CD4-positive, alpha-beta T cell treated with Interleukin-2 at 100 ng/mL for 4 hours (primary cell): ENCODE data around the gene FPGS.
A peak's percentile ranks its signal among the peaks of the same experiment; 100 is the strongest.
"Not testable (repeated sequence)": the region's sequence is repeated elsewhere in the genome, so short reads cannot be mapped to it uniquely, and the experiment has no call there.

Experiments used
- DNase-seq: peaks from one replicate; pipeline ENCODE4 v3.0.0-alpha.2; 2020; ENCODE audit warnings: low spot score

Gene FPGS, protein sequence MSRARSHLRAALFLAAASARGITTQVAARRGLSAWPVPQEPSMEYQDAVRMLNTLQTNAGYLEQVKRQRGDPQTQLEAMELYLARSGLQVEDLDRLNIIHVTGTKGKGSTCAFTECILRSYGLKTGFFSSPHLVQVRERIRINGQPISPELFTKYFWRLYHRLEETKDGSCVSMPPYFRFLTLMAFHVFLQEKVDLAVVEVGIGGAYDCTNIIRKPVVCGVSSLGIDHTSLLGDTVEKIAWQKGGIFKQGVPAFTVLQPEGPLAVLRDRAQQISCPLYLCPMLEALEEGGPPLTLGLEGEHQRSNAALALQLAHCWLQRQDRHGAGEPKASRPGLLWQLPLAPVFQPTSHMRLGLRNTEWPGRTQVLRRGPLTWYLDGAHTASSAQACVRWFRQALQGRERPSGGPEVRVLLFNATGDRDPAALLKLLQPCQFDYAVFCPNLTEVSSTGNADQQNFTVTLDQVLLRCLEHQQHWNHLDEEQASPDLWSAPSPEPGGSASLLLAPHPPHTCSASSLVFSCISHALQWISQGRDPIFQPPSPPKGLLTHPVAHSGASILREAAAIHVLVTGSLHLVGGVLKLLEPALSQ

DNA sequence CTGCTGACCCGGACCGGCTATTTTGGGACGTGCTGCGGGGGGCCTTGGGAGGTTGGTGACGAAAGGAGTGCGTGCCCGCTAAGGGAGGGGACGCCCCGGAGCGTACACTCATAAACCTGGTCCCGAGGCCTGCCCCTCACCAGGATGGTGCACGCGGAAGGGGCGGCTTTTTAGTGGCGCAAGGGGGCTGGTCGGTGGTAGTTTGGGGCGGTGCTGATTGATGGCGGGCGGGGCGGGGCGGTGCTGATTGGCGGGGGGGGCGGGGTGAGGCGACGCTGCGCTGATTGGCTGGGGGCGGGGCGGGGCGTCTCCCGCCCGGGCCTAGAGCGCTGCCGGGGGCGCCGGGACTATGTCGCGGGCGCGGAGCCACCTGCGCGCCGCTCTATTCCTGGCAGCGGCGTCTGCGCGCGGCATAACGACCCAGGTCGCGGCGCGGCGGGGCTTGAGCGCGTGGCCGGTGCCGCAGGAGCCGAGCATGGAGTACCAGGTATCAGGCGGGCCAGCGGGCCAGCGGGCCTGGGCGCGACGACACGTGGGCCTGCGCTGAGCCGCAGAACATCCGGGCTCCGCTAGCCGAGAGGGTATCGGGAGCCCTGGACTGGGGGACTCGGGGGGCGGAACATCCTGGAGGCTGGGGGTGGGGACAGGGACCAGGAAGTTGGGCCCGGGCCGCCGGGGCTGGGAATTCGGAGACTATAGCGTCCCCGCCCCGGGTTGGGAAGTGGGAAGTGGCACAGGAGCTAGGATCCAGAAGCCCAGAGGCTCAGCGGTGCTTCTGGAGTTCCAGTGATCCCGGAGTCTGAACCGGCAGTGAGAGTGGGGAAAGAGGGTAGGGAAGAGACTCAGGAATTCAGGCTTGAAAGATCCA lies at the start of gene FPGS:
FPGS (plus strand) TSS at position 307 of the 868 bp plus-strand sequence; CDS start at position 350, 43 bp downstream.
- peak; percentile 81 for DNase-seq

DNA sequence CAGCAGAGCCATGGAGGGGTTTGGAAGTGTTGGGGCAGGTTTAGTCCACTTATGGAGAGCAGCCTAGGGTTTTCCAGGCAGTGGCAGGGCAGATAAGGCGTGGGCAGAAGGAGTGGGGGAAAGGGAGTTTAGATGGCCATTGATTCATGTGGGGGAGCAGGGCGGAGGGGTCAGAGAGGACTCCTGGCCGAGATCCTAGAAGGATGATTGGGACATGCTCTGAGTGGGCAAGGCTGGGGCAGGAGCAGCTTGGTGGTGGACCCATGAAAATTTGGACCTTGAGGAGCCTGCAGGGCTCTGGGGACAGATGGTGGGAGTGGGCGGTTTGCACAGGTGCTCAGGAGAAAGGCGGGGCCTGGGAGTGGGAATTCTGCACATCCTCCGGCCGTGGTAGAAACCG lies 49.5 kb upstream of the FPGS start:
- no peak for DNase-seq

DNA sequence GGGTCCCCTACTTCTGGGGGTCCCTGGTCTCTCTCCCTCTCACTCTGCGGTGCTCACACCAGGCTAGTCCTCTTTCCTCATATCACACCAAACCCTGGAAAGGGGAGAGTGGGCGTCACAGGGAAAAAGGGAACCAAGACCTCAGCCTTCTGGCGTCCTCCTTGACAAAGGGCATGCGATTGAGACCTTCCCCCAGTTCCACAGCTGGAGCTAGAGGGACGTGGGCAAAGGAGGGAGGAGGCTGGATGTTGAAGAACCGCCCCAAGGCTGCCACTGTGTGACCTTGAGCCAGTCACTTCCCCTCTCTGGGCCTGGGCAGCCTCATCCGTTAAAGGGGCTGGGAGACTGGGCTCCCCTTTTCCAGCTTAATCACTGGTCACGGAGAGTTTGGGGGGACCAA lies 49.1 kb upstream of the FPGS start:
- DNase-seq: no peak

DNA sequence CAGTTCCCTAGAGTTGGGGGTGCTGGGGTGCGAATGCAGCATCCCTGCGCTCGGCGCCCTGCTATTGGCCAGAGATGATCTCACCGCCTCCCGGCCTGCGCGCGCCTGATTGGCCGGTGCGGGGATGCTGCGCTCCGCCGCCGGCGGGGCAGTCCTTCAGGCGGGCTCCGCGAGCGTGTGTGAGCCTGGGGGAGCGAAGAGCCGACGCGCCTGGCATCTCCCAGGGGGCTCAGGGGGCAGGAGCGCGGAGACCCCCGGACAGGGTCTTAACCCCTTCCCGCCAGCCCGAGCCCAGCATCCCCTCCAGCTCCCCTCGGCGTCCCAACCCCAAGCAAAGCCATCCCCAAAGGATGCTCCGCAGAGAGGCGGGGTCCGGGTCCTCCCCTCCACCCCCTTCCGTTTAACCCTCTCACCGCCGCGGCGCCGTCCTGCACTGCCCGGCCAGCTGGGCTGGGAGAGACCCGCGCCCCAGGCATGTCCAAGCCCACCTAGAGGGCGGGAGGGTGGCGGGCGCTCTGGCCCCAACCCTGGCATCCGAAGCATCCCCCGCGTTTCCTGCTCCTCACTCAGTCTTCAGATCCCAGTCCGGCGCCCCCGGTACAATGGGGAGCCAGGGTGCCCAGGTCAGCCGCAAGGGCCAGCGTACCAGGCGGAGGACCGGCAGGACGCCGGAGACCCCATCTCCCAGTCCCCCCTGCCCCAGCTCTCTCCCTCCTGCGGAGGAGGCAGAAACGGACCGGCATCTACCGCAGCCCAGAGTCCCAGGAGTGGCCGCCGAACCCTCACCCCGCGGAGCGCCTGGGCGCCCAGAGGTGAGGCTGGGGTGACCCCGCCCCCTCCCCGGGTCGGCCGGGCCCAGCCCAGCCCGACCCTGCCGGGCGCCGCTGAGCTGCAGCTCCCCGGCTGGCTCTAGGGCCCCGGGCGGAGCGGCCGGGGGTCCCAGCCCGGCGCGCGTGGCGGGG lies 48.3 kb upstream of the FPGS start:
- no peak for DNase-seq

DNA sequence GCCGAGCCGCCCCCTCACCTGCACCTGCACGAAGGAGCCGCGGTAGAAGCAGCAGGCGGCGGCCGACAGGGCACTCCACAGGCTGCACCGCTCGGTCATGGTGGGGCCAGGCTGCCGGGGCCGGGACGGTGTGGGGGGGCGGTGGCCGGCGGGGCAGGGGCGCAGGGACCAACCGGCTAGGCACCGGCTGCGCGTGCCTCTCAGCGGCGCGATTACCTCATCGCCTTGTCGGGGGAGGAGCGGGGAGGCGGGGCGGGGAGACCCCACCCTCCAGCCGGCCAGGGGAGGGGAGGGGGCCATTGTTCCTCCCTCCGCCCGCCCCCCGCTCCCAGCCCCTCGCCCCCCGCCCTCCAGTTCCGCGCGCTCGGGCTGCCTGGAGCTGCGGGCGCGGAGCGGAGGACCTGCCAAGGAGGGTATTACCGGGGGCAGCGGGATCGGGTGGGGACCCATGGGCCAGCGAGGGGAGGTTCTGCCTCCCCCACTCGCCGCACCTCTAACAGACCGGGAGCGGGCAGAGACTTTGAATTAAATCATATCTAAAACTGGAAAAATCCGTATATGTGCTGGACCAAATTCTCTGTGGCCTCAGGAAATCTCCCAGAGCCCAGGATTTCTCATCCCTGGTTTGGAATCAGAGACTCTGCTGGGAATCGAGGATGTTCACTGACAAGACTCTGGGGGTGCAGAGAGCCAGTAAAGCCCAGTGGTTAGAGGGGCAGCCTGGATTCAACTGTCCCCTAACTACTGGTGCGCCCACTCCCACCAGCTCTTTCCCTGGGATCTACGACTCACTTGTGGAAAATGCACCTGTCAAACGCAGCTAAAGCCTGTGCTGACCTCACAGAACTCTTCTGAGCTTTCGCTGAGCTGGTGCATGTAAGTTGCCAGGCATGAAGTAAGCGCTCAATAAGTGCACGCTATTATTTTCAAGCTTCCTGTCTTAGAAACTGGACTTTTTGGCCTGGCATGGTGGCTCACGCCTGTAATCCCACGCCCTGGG lies 47.3 kb upstream of the FPGS start:
- DNase-seq: no peak

DNA sequence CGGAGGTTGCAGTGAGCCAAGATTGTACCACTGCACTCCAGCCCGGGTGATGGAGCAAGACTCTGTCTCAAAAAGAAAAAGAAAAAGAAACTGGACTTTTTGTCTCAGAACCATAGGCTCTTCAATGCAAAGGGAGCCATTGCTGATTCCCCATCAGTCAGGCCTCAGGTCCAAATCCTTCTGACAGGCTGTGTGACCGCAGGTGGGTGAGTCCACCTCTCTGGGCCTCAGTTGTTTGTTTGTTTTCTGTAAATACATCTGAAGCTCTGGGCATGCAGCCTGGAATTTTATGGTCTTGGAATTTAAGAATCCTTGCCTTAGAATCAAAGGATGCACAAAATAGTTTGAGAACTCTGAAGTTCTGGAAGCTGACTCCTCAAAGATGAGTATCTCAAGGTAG lies 46.4 kb upstream of the FPGS start:
- no peak for DNase-seq

DNA sequence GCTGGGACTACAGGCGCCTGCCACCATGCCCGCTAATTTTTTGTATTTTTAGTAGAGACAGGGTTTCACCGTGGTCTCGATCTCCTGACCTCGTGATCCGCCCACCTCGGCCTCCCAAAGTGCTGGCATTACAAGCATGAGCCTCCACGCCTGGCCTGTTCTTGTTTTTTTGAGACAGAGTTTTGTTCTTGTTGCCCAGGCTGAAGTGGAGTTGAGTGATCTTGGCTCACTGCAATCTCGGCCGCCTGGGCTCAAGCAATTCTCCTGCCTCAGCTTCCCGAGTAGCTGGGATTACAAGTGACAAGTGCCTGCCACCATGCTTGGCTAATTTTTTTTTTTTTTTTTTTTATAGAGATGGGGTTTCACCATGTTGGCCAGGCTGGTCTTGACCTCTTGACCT lies 45.9 kb upstream of the FPGS start:
- DNase-seq: not testable (repeated sequence)

DNA sequence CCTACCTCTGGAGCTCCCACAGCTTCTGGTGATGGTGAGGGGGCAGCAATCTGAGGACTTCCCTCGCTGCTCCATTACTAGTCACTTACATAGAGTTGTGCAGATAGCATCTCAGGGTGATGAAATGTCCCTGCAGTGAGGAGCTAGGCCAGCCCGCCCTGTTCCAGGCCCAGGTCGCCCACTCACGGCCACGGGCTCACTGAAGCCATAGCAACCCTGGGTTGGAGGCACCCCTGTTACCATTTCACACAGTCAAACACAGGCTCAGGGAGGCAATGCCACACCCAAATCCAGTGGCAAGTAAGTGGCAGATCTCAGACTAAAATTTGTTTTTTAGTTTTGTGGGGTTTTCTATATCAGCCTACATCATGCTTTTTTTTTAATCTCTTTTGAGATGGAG lies 43.8 kb upstream of the FPGS start:
- no peak for DNase-seq

DNA sequence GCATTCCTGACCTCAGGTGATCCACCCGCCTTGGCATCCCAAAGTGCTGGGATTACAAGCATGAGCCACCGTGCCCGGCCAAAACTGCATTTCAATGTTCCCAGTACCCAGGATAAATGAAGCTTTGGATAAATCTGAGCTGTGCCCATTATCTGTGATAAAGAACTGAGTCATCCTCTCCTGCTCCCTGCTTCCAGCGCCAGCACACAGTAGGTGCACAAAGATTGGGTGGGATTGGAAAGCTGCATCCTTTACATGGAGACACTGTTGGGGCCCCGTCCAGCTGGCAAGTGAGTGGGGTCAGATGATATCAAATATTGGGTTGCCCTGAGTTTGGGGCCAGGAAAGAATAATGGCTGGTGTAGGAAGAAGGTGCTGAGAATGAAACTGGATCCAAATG lies 41.6 kb upstream of the FPGS start:
- no peak for DNase-seq

DNA sequence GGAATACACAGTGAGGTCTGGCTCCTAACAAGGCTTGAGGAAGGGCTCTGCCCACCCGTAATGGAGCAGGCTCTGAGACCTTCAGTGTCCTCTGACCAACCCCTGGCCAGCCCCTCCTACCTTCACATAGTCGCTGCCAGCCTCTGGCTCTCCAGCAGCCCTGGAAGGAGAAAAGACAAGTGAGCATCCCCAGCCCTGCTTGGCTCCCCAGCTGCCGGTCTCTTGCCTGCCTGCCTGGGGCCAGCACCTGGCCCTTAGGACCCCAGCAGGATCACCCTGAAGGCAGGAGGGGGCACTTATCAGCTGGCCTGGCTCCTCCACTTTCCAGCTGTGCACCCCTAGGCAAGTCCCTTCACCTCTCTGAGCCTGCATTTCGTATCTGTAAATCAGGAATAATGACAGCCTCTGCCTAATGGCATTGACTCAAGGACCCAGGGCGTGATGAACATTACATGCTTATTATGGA lies 41.2 kb upstream of the FPGS start:
- DNase-seq: no peak

DNA sequence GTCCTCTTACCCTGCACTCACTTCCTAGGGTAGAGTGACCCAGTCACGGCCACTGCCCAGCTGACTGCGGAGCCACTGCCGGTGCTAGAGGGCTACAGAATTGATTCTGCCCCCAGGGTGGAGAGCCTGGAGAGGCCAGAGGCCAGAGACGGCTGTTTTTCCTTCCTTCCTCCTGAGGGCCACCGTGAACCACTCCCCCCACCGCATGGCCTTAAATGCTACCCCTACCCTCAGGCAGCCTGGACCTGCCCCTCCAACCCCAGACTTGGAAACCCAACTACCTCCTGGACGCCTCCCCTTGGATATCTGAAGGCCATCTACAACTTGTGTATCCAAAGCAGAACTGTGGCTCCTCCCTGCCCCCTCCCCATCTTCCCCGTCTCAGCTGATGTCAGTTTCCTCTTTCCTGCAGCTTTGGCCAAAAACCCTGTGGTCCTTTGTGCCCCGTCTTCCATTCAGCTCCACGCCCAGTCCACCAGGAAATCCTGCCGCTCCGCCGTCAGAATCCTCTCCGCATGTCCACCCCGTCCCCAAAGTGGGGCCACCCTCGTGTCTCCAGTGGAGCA lies 40.5 kb upstream of the FPGS start:
- DNase-seq: no peak

DNA sequence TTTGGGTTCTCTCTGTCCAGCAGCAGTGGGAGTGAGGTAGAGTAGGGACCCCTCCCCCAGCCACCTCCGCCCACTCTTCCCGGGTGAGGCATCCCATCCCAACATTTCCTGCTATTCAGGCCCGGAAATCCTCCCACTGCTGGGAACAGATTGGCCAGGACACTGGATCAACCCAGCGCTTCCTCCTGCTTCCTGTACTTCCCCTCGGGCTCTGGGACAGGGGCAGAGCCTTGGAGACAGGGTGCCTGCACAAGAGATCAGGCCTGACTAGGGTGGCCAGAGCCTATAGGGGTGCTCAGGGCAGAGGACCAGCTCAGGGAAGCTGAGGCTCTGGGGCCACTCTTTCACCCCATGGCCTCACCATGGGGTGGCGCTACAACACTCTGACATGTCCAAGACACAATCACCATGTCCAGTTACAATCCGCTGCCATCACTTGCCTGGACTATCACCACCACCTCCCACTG lies 38.7 kb upstream of the FPGS start:
- no peak for DNase-seq

DNA sequence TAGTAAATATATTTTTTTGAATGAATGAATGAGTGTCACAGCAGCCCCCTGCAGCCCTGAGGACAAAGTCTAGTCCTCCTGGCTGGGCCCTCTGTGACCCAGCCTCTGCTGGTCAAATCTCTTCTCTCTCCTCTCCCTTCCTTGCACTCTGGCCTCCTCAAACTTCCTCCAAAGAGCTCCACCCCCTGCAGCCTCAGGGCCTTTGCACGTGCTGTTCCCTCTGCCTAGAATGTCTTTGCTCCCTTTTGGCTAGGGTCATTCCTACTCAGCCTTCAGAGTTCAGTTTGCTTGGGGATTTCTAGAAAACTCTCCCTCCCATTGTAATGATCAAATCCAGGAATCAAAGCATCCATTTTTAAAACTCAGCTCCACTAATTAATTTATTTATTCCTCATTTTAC lies 37.3 kb upstream of the FPGS start:
- DNase-seq: no peak

DNA sequence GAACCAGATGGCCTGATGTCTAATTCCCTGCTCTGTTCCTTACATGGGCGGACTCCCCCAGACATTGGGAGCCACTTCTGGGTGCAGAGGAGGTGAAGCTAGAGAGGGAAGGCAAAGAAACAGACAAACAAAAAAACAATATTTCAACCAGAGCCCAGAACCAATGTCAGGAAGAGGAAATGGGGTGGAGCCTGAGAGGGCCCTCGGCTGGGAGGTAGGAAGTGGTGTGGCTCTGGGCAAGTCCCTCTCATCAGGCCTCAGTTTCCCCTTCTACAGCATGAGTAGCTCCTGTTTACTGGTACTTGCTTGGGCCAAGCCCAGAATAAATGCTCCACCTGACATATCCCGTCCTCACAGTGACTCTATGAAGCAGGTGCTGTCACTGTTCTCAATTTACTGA lies 35.3 kb upstream of the FPGS start:
- no peak for DNase-seq

DNA sequence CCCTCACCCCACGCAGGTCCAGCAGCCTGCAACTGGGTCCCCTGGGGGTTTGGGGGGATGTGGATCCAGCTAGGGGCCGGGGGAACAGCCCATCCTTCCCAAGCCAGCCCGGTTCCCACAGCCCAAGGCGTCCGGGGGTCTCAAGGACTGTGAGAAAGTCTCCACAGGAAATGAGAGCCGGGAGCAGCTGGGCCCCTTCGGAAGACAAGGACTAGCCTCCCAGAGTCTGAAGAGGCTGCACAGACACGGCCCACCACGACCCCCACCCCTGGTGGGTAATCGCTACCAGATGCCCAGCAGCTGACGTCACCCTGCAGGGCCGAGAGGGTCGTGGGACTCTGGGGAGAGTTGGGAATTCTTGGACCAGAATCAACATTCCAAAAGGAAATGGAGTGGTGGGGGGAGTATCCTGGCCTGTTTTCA lies 34.8 kb upstream of the FPGS start:
- DNase-seq: no peak

DNA sequence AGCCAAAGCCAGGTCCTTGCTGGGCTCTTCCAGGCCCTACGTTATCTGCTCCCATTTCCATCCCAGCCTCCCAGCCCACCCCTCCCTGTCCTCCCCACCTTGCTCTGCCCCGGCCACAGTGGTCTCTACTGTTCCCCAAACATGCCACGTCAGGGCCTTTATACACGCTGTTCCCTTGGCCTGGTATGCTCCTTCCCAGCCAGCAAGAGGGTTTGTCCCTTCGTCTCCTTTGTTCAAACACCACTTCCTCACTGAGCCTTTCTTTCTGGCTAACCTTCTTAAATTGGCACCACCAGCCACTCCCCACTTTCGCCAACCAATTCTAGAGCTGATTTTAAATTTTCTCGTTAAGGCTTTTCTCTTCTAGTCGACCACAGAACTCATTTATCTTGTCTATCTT lies 34.0 kb upstream of the FPGS start:
- DNase-seq: no peak

DNA sequence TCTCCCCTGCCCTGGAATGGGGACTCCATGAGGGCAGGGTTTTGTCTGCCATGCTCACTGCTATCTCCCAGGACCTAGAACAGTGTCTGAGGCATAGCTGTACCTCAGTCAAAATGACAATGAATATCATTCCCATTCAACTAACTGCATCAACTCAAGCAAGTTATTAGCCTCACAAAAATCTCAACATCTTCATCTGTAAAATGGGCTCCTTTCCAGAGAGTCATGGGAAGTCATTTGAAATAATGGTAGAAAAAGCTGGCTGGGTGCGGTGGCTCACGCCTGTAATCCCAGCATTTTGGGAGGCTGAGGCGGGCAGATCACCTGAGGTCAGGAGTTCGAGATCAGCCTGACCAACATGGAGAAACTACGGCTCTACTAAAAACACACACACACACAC lies 33.6 kb upstream of the FPGS start:
- DNase-seq: no peak

DNA sequence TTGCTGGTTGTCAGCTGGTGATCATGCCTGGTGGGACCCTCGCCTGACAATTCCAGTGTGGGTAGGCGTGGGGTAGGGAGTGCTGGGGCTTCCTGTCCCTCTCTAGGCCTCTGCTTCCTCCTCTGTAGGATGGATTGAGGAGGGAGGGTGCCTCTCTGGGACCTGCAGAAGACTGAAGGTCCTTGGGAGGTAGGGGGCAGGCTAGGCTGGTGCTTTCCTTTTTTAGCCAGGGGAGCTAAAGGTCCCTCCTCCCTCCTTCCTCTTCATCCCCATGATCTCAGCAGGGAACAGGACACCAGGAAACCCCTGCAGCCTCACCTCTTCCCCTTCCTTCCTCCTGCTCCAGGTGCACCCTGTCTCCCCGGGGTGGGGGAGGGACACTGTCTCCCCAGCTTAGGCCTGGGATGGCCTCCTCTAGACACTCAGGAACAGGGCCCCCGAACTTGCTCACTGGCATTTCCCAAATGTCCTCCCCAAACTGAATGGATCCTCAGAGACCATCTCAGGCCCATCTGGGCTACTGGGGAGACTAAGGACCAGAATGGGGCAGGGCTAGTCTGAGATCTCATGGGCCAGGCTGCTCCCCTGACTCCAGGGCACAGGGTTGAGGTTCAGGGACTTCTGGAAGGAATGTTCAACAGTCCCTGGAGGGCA lies 32.6 kb upstream of the FPGS start:
- no peak for DNase-seq

DNA sequence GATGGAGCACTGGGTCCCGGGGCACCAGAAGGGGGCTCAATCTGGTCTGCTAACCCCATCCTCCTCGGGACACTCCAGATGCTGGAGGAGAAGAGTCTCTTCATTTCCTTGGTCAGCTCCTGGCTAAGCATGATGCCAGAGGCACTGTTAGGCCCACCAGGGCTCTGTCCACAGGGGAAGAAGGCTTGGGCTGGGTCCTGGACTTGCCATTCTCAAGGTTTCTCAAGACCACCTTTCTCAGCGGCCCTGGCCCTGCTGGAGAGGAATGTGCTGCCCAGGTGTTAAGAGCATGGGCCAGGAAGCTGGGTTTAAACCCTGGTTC lies 32.1 kb upstream of the FPGS start:
- no peak for DNase-seq
